GM19238 (cell line): Measurements from ENCODE around the gene WFS1.

ENCODE experiments used
- DNase-seq: peaks from one replicate; pipeline ENCODE4 v3.0.0; 2011; ENCODE audit warnings: low spot score; ENCODE audit not compliant: insufficient read length

WFS1 gene

GRCh38 chr4:6280365-6280996 is 10.8 kb downstream of the WFS1 start:
- DNase-seq: no peak

DNA sequence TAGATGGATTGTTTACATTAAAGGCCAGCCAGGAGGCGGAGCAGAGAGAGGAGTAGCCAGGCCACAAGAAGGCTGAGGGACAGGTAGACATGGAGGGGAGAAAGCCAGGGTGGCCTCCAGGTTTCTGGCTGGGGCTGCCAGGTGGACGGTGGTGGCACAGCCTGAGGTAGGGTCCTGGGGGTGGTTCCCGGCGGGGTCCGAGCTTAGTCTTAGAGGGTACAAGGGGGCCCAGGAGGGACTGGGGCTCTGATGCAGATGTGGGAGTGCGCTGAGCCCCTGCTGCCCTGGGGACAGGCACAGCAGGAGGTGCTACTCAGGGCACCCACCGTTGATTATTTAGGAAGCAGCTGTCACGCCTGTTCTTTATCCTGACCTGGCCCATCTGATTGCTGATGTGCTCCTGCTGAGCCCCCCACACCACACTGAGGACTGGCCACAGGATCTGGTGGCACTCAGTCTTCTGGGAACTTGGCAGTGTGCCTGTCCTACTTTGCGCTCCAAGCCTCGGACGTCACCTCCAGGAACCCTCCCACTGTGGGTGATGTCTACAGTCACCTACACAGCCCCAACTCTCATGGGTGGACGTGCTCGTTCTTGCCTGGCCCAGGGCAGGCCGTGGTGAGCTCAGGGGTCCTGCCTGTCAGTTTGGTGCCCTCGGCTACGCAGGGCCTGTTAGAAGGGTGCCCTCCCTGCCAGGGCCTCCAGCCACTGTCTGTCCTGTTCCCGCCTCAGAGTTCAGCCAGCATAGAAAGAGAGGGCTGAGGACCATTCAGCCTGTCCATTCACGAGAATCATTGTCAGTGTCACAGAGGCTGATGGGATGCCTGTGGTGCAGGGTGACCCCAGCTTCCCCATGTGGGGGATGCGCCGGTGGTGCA is 12.0 kb downstream of the WFS1 start:
- no peak for DNase-seq

GRCh38 chr4:6282314-6282771 is 12.7 kb downstream of the WFS1 start:
- no peak for DNase-seq

DNA sequence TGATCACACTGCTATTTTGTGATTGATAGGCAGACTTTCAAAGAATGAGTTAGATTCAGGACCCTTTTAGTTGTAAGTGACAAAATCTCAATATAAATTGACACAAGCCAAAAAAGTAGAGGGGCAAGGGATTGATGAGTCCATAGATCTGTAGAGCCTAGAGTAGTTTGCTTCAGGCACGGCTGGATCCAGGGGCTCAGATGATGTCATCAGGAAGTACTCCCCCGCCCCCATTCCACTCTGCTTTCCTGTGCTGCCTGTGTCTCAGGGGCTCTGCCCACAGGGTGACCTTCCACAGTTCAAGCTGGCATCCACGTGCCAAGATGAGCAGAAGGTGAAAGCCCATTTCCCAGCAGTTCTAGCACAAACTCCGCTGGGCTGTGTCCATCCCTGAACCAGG is 13.6 kb downstream of the WFS1 start:
- no peak for DNase-seq

DNA sequence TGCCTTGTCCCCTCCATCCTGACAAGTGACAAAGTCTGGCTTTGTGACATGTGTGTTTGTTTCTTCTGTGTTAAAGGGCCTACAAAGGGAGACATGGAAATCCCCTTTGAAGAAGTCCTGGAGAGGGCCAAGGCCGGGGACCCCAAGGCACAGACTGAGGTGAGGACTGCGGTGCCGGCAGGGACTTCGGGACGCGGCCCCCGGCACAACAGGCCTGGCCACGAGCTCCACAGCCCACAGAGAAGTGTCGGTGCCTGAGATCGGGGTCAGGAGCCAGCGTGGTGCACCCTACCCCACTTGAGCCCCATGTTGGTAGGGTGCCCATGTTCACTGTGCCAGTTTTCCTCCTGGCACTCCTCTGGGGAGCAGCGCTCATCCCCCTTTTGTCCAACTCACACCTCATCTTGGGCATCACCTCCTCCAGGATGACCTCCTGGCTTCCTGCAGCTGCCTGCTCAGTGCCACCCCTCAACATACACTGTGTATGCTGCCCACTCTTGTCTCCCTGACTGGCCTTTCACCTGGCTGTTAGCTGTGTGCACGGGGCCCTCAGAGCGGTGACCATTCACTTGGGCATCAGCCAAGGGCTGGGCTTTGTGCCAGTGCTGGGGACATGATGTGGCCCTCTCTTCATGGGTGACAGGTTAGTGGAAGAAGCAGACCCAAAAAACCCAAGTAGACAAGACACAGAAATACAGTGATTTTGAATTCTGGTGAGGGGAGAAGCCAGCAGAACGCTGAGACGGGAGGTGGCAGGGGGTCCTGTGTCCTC is 17.6 kb downstream of the WFS1 start:
- no peak for DNase-seq

GRCh38 chr4:6288342-6288741 is 18.7 kb downstream of the WFS1 start:
- DNase-seq: no peak

DNA sequence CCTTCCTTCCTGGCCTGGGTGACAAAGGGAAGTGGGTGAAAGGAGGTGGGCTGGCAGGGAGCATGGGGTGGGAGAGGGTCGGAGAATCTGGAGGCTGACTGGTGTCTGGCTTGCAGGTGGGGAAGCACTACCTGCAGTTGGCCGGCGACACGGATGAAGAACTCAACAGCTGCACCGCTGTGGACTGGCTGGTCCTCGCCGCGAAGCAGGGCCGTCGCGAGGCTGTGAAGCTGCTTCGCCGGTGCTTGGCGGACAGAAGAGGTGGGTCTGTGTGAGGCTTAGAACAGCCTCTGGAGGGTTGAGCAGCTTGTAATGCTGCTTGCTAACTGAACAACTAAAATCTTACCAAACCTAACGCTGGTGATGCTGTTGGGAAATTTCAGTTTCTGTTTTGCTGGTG is 19.2 kb downstream of the WFS1 start:
- DNase-seq: no peak

- DNase-seq: no peak
Observed at GRCh38 chr4:6290256-6290655, 20.6 kb downstream of the WFS1 start.

GRCh38 chr4:6290769-6291547 is 21.3 kb downstream of the WFS1 start:
- DNase-seq: no peak

DNA sequence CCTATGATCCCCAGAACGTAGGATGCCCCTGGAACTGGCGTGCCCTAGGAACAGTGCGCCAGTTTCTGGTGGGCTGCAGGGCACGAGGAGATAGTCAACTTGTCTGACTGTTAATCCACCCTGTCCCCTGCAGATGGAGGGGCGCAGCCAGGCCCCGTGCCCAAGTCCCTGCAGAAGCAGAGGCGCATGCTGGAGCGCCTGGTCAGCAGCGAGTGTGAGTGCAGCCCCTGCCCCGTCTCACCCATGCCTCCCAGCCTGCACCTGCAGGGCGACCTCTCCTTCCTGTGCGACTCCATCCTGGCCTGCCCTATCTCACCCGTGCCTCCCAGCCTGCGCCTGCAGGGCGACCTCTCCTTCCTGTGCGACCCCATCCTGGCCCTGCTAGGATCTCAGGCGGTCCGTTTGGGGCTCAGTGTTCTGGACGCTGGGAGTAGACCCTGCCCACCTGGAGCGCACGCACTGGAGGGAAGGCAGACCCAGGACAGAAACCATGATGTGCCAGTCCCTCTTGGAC is 22.2 kb downstream of the WFS1 start:
- DNase-seq: no peak

- no peak for DNase-seq
Observed at GRCh38 chr4:6292376-6293096, 22.9 kb downstream of the WFS1 start.

GRCh38 chr4:6293097-6293445 is 23.4 kb downstream of the WFS1 start:
- DNase-seq: no peak

DNA sequence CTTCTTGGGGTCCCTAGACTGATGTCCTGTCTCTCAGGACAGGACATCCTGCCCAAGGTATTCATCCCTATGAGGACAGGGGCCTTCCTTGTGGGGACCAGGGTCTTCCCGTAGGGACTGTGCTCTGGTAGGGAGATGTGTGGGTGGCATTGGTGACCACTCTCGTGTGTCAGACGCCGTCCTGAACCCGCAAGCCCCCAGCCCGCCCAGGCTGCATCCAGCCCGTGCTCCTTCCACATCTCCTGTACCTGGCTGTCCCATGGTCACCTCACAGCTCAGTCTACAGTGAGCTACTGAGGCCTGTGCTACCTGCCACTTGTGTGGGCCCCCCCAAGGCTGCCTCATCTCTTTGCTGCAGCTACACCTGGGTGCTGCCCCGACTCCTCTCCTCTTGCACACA is 24.0 kb downstream of the WFS1 start:
- no peak for DNase-seq

GRCh38 chr4:6294705-6295421 is 25.2 kb downstream of the WFS1 start:
- DNase-seq: no peak

- DNase-seq: no peak
Observed at GRCh38 chr4:6295495-6295894, 25.8 kb downstream of the WFS1 start.

DNA sequence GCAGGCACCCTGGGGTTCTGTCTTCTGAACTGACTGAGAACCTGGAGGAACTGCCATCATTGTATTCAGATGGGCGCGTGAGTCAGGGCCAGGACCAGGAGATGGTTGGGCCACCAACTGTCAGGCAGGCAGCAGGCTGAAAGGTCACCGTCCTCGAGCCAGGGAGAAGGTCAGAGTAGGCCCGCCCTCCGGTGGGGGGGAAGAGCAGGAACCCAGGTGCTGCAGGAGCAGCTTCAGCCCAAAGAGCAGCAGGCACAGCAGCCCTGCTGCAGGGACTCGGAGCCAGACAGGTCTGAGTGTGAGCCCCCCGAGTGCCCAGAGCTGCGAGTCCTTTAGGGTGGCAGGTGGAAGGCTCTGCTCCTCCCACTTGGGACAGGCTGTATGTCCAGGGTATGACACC is 26.4 kb downstream of the WFS1 start:
- no peak for DNase-seq

DNA sequence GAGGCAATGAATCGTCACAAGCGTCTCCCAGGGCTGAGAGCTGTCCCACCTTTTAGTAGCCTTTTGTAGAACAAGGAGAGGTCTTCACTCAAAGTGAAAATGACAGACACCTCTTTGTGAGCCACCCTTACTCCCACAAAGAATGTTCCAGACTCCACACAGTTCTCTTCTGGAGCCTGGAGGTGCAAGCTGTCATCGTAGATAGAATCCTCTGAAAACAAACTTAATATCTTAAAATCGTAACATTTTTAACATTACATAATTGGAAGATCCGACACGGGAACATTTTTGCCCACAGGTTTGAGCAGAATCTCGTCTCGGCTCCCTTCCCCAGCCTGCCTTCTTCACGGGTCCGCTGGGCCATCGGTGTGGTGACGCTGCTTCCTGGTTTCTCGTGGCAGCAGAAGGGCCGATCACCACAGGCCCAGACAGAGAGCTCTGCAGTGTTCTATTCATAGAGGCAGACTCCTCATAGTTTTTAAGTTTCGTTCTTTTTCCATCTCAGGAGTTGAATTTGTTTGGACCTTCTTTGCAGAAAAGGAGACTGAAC is 27.7 kb downstream of the WFS1 start:
- no peak for DNase-seq

GRCh38 chr4:6298035-6298434 is 28.4 kb downstream of the WFS1 start:
- no peak for DNase-seq

GRCh38 chr4:6298852-6299251 is 29.2 kb downstream of the WFS1 start:
- DNase-seq: no peak

DNA sequence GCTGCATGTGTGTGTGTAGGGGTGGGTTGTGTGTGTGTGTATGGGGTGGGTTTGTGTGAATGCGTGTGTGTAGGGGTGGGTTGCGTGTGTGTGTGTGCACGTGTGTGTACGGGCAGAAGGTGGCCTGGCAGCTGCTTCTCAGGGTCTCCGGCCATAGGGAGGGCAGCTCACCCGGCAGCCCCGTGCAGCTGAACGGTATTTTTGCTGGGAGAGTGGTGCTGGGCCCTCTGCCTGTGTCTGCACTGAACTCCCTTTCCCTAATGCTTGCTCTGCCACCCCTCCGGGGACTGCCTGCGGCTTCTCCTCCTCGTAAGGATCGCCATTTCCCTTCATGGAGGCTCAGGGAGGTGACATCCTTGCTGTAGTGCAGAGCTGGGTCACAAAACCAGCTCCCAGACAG is 30.2 kb downstream of the WFS1 start:
- DNase-seq: no peak
